Measurements from ENCODE around the gene GLS2.

GLS2 gene

GRCh38 chr12:56486694-56487093, 1.3 kb downstream of the GLS2 start:
- no peaks in the 10 kb centered on the region for H3K9me3 ChIP-seq (ENCODE audit: control insufficient read depth, insufficient read depth, low read depth, low read length)
- H3K4me1 ChIP-seq (ENCODE audit: control insufficient read depth, insufficient read depth, low read length): no peaks in the 10 kb centered on the region
- no peak overlapping the region for H3K27ac ChIP-seq (ENCODE audit: extremely low read depth, low read depth, low read length)
- TF ChIP-seq ATF2 (tag by site-specific recombination; IDR thresholded peaks at IDR 0.05; ENCODE audit: low read depth) (peak; percentile 93), ZNF175 (tag by site-specific recombination; IDR thresholded peaks at IDR 0.05) (no peak)
- no peaks in the 10 kb centered on the region for H3K36me3 ChIP-seq (ENCODE audit: control insufficient read depth in 2 of 2, insufficient read depth in 1 of 2, low read length in 2 of 2)
- ChIA-PET CTCF (no interaction called here), POLR2A (no interaction called here)
- no peak overlapping the region for H3K4me3 ChIP-seq (ENCODE audit: low read depth, low read length)

GRCh38 chr12:56484566-56484965, 3.4 kb downstream of the GLS2 start:
- Histone ChIP-seq H3K9me3 (ENCODE audit: control insufficient read depth, insufficient read depth, low read depth, low read length) (no peaks in the 10 kb centered on the region), H3K4me3 (ENCODE audit: low read depth, low read length) (no peak overlapping the region), H3K36me3 (ENCODE audit: control insufficient read depth in 2 of 2, insufficient read depth in 1 of 2, low read length in 2 of 2) (no peaks in the 10 kb centered on the region), H3K4me1 (ENCODE audit: control insufficient read depth, insufficient read depth, low read length) (no peaks in the 10 kb centered on the region), H3K27ac (ENCODE audit: extremely low read depth, low read depth, low read length) (no peak overlapping the region)
- POLR2A ChIA-PET: no interaction called here
- CTCF ChIA-PET: interaction anchor here (0.6 to 0.7 kb wide), 3 partner anchors 278 to 489 kb away, joined by 3 read pairs; partner anchors contain the start of gene SMARCC2
- no peak for TF ChIP-seq ZNF394 (tag by site-specific recombination; IDR thresholded peaks at IDR 0.05; ENCODE audit: borderline replicate concordance)
- TF ChIP-seq ZNF366 (tag by site-specific recombination; conservative IDR thresholded peaks at IDR 0.05): no peak
- no peak for TF ChIP-seq ZNF629 (tag by site-specific recombination; IDR thresholded peaks at IDR 0.05)
- no peak for TF ChIP-seq ZBTB26 (tag by site-specific recombination; optimal IDR thresholded peaks at IDR 0.05)
- TF ChIP-seq ZNF133 (tag by site-specific recombination; IDR thresholded peaks at IDR 0.05): peak; percentile 91
- TF ChIP-seq ZEB2 (tag by site-specific recombination; IDR thresholded peaks at IDR 0.05): no peak
- no peak for TF ChIP-seq ZNF174 (tag by site-specific recombination; IDR thresholded peaks at IDR 0.05)

- Histone ChIP-seq H3K27ac (ENCODE audit: extremely low read depth, low read depth, low read length) (no peak overlapping the region), H3K9me3 (ENCODE audit: control insufficient read depth, insufficient read depth, low read depth, low read length) (no peaks in the 10 kb centered on the region), H3K36me3 (ENCODE audit: control insufficient read depth in 2 of 2, insufficient read depth in 1 of 2, low read length in 2 of 2) (peaks cover 0 to 1% of the 10 kb centered on the region in 2 experiments; a peak in 1 of 3 replicates), H3K4me3 (ENCODE audit: low read depth, low read length) (no peak overlapping the region), H3K4me1 (ENCODE audit: control insufficient read depth, insufficient read depth, low read length) (no peaks in the 10 kb centered on the region)
- CTCF ChIA-PET: no interaction called here
- TF ChIP-seq ZNF274 (IDR thresholded peaks at IDR 0.05; ENCODE audit: low read length) (no peak), ZNF274 (tag by site-specific recombination; IDR thresholded peaks at IDR 0.05; ENCODE audit: borderline replicate concordance) (no peak), ZNF514 (tag by site-specific recombination; IDR thresholded peaks at IDR 0.05) (no peak), INSM2 (tag by site-specific recombination; IDR thresholded peaks at IDR 0.05) (no peak), PBX3 (CRISPR knock-in tag; IDR thresholded peaks at IDR 0.05) (no peak), ZFP41 (tag by site-specific recombination; IDR thresholded peaks at IDR 0.05; ENCODE audit: borderline replicate concordance) (no peak), ZSCAN30 (tag by site-specific recombination; IDR thresholded peaks at IDR 0.05) (no peak), ZNF248 (tag by site-specific recombination; IDR thresholded peaks at IDR 0.05) (no peak), ZBTB1 (tag by site-specific recombination; IDR thresholded peaks at IDR 0.05) (no peak), ZSCAN18 (tag by site-specific recombination; IDR thresholded peaks at IDR 0.05) (no peak), MZF1 (tag by site-specific recombination; IDR thresholded peaks at IDR 0.05; ENCODE audit: borderline replicate concordance) (no peak), ZIC2 (tag by site-specific recombination; IDR thresholded peaks at IDR 0.05) (no peak), SCRT1 (tag by site-specific recombination; IDR thresholded peaks at IDR 0.05; ENCODE audit: borderline replicate concordance) (no peak)
- POLR2A ChIA-PET: interaction anchor here (0.5 kb wide), 1 partner anchor 168 kb away, joined by 3 read pairs; no protein-coding TSS in a partner anchor
Observed at GRCh38 chr12:56479625-56480024, 8.3 kb downstream of the GLS2 start.
